Measurements from ENCODE around the gene ACOX3. TPM values are rescaled to one million over a fixed set of nuclear protein-coding genes. Genes with fewer than 3 reads are reported as not detected.

Gene ACOX3
- total RNA-seq, 1 experiment from 2014 or later, result 17.9 TPM

GRCh38 chr4:8402640-8403039 lies 37.9 kb downstream of the ACOX3 start:
- ChIA-PET POLR2A (no interaction called here), CTCF (interaction anchor here (0.6 to 4.3 kb wide), 31 partner anchors 9 to 591 kb away, joined by 3 to 41 read pairs (median 4); no protein-coding TSS in a partner anchor)
- H3K27ac Mint-ChIP-seq (ENCODE audit: low read depth, unreplicated experiment), result no peak overlapping the region

DNA sequence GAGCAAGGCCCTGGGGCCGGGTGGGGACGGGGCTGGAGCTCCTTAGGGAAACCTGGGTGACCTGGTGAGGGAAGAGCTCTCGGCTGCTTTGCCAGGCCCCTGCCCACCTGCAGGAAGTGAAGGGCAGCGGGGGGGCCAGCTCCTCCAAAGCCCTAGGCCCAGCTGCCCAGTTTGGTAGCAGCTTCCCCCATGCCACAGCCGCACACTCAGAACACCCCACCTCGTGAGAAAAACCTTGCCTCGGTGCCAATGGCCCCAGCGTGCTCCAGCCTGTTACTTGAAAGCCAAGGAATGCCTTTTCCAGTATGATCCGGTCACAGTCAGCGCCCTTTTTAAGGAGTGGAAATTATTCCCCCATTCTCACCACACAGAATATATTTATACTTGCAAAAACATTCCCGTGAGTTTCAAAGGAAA lies 38.3 kb downstream of the ACOX3 start:
- POLR2A ChIA-PET, result no interaction called here

More at GRCh38 chr4:8402640-8403039, 37.9 kb downstream of the ACOX3 start:
- no peak for DNase-seq (ENCODE audit: unreplicated experiment)
- no TSS peak for BruUV-seq (replicated peaks)
- H3K27me3 Mint-ChIP-seq (ENCODE audit: insufficient read depth, unreplicated experiment), result no peaks in the 10 kb centered on the region
- intact Hi-C loops (cut with micrococcal nuclease), result loop anchor here (1.0 to 2.0 kb wide), 3 partner anchors 128 to 160 kb away; no protein-coding TSS in a partner anchor
- no peaks in the 10 kb centered on the region for H3K9me3 Mint-ChIP-seq (ENCODE audit: unreplicated experiment)
- no peak overlapping the region for H3K4me3 Mint-ChIP-seq (ENCODE audit: unreplicated experiment)
- peaks cover 28% of the 10 kb centered on the region for H3K36me3 Mint-ChIP-seq (ENCODE audit: insufficient read depth, unreplicated experiment)
- TF ChIP-seq CTCF (IDR thresholded peaks at IDR 0.05; ENCODE audit: unreplicated experiment), result no peak
- H3K4me1 Mint-ChIP-seq (ENCODE audit: insufficient read depth, unreplicated experiment), result no peaks in the 10 kb centered on the region

DNA sequence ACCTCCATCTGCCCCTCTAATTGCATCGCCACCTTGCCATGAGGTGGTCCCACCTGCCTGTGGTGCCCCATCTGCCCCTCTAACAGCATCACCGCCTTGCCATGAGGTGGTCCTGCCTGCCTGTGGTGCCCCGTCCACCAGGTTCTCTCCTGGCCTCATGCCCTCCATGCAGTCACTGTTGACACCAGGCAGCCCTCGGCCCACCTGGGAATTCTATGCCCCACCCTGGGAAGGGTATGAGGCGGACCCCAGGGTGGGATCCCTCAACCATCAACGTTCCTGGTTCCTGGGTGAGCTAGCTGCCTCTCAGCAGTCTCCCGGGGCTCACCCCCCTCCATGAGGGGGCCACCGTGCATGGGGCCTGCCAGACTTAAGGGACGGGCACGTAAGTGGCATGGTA lies 38.9 kb downstream of the ACOX3 start:
- ChIA-PET POLR2A (no interaction called here), CTCF (interaction anchor here (0.6 to 4.3 kb wide), 14 partner anchors 8 to 242 kb away, joined by 3 to 41 read pairs (median 6); no protein-coding TSS in a partner anchor)
- no peaks in the 10 kb centered on the region for H3K27me3 Mint-ChIP-seq (ENCODE audit: insufficient read depth, unreplicated experiment)
- TF ChIP-seq CTCF (IDR thresholded peaks at IDR 0.05; ENCODE audit: unreplicated experiment), result no peak
- no TSS peak for BruUV-seq (replicated peaks)
- H3K36me3 Mint-ChIP-seq (ENCODE audit: insufficient read depth, unreplicated experiment), result peaks cover 28% of the 10 kb centered on the region
- H3K4me1 Mint-ChIP-seq (ENCODE audit: insufficient read depth, unreplicated experiment), result no peaks in the 10 kb centered on the region
- intact Hi-C loops (cut with micrococcal nuclease), result loop anchor here (2.0 kb wide), 1 partner anchor 127 kb away; no protein-coding TSS in a partner anchor
- H3K9me3 Mint-ChIP-seq (ENCODE audit: unreplicated experiment), result no peaks in the 10 kb centered on the region
- no peak overlapping the region for H3K4me3 Mint-ChIP-seq (ENCODE audit: unreplicated experiment)
- H3K27ac Mint-ChIP-seq (ENCODE audit: low read depth, unreplicated experiment), result no peak overlapping the region
- DNase-seq (ENCODE audit: unreplicated experiment), result no peak

More for the DNA sequence above, 38.3 kb downstream of the ACOX3 start:
- no peak for TF ChIP-seq CTCF (IDR thresholded peaks at IDR 0.05; ENCODE audit: unreplicated experiment)
- no peaks in the 10 kb centered on the region for H3K4me1 Mint-ChIP-seq (ENCODE audit: insufficient read depth, unreplicated experiment)
- intact Hi-C loops (cut with micrococcal nuclease), result loop anchor here (2.0 kb wide), 1 partner anchor 127 kb away; no protein-coding TSS in a partner anchor
- H3K27me3 Mint-ChIP-seq (ENCODE audit: insufficient read depth, unreplicated experiment), result no peaks in the 10 kb centered on the region
- H3K4me3 Mint-ChIP-seq (ENCODE audit: unreplicated experiment), result no peak overlapping the region
- no peak for DNase-seq (ENCODE audit: unreplicated experiment)
- no peaks in the 10 kb centered on the region for H3K9me3 Mint-ChIP-seq (ENCODE audit: unreplicated experiment)
- BruUV-seq (replicated peaks), result no TSS peak
- CTCF ChIA-PET, result interaction anchor here (0.6 to 4.3 kb wide), 28 partner anchors 9 to 590 kb away, joined by 3 to 41 read pairs (median 4); no protein-coding TSS in a partner anchor
- H3K36me3 Mint-ChIP-seq (ENCODE audit: insufficient read depth, unreplicated experiment), result peaks cover 28% of the 10 kb centered on the region
- no peak overlapping the region for H3K27ac Mint-ChIP-seq (ENCODE audit: low read depth, unreplicated experiment)

GRCh38 chr4:8400632-8401325 lies 39.7 kb downstream of the ACOX3 start:
- POLR2A ChIA-PET, result no interaction called here
- TF ChIP-seq CTCF (IDR thresholded peaks at IDR 0.05; ENCODE audit: unreplicated experiment), result no peak
- H3K9me3 Mint-ChIP-seq (ENCODE audit: unreplicated experiment), result no peaks in the 10 kb centered on the region
- peaks cover 24% of the 10 kb centered on the region for H3K36me3 Mint-ChIP-seq (ENCODE audit: insufficient read depth, unreplicated experiment)
- no peak overlapping the region for H3K4me3 Mint-ChIP-seq (ENCODE audit: unreplicated experiment)
- no TSS peak for BruUV-seq (replicated peaks)
- no peak overlapping the region for H3K27ac Mint-ChIP-seq (ENCODE audit: low read depth, unreplicated experiment)
- no peaks in the 10 kb centered on the region for H3K27me3 Mint-ChIP-seq (ENCODE audit: insufficient read depth, unreplicated experiment)
- CTCF ChIA-PET, result interaction anchor here (0.6 to 4.3 kb wide), 5 partner anchors 105 to 225 kb away, joined by 3 to 29 read pairs (median 4); no protein-coding TSS in a partner anchor
- intact Hi-C loops (cut with micrococcal nuclease), result no loop called here
- no peak for DNase-seq (ENCODE audit: unreplicated experiment)
- H3K4me1 Mint-ChIP-seq (ENCODE audit: insufficient read depth, unreplicated experiment), result no peaks in the 10 kb centered on the region

Measured in MCF 10A (cell line).